Nephron (organoid): ENCODE data around the gene TTLL12.

ENCODE experiments used
- H3K27ac Mint-ChIP-seq, 3 experiments: 2 replicates each; pipeline ENCODE4 v1.8.0; 2020; ENCODE audit warnings: mixed read lengths in 3 of 3, mild to moderate bottlenecking in 2 of 3, moderate library complexity in 1 of 3
- H3K27me3 Mint-ChIP-seq: 2 replicates; pipeline ENCODE4 v1.8.0; 2021; ENCODE audit warnings: low read depth, mild to moderate bottlenecking, moderate library complexity, mixed read lengths
- H3K36me3 Mint-ChIP-seq: 2 replicates; pipeline ENCODE4 v1.8.0; 2020; ENCODE audit warnings: low read depth, mixed read lengths
- H3K4me1 Mint-ChIP-seq: 2 replicates; pipeline ENCODE4 v1.8.0; 2020; ENCODE audit warnings: mixed read lengths
- H3K4me3 Mint-ChIP-seq, 3 experiments: 2 replicates each; pipeline ENCODE4 v1.8.0; 2020; ENCODE audit warnings: mild to moderate bottlenecking in 3 of 3, mixed read lengths in 3 of 3, moderate library complexity in 2 of 3
- H3K9me3 Mint-ChIP-seq: 2 replicates; pipeline ENCODE4 v1.8.0; 2020; ENCODE audit warnings: mixed read lengths
- TF ChIP-seq, protein P1 (sequence below), 3 experiments: fragments of 200-600 bp; sonication (generic); IDR thresholded peaks; one replicate each; pipeline ENCODE4 v1.5.0; 2021; ENCODE audit warnings: antibody characterized with exemption in 3 of 3; ENCODE audit not compliant: unreplicated experiment in 3 of 3

The TTLL12 gene

DNA sequence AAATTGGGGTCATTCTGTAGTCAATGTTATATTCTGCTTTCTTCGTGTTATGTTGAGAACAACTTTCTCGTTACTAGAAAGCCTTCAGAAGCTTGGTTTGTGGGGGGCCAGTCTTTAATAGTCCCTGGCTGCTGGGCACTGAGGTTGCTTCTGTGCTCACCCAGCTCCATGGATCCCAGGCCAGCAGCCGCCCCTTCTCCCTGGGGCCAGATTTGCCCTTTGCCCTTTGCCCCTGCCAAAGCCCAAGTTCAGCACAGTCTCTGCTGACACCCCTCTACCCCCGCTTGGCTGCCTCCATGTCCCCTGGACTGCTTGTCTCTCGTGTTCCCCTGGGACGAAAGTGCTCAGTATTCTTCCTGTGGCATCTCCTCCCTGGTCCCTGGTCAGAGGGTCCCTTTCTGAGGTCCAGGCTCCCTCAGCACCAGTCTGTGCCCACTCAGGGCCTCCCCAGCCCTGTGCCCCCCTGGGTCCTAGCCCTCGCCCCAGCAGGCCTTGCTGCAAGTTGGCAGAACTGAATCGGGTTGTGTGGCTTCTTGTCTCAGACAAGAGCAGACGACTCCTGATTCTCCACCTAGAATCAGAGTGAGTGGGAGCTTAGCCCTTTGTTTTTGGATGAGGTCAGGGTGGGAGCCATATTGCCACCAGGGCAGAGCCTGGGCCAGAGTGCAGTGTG lies 28.9 kb downstream of the TTLL12 start:
- Mint-ChIP-seq H3K27me3 (peaks cover 6% of the 10 kb centered on the region), H3K4me1 (peaks cover 2% of the 10 kb centered on the region), H3K9me3 (no peaks in the 10 kb centered on the region), H3K27ac (peak overlapping the region in 1 of 3 experiments; percentile 24), H3K4me3 (no peak overlapping the region), H3K36me3 (no peaks in the 10 kb centered on the region)
- TF ChIP-seq, protein P1, sequence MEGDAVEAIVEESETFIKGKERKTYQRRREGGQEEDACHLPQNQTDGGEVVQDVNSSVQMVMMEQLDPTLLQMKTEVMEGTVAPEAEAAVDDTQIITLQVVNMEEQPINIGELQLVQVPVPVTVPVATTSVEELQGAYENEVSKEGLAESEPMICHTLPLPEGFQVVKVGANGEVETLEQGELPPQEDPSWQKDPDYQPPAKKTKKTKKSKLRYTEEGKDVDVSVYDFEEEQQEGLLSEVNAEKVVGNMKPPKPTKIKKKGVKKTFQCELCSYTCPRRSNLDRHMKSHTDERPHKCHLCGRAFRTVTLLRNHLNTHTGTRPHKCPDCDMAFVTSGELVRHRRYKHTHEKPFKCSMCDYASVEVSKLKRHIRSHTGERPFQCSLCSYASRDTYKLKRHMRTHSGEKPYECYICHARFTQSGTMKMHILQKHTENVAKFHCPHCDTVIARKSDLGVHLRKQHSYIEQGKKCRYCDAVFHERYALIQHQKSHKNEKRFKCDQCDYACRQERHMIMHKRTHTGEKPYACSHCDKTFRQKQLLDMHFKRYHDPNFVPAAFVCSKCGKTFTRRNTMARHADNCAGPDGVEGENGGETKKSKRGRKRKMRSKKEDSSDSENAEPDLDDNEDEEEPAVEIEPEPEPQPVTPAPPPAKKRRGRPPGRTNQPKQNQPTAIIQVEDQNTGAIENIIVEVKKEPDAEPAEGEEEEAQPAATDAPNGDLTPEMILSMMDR (IDR thresholded peaks at IDR 0.05; ENCODE audit: unreplicated experiment in 3 of 3): no peak

DNA sequence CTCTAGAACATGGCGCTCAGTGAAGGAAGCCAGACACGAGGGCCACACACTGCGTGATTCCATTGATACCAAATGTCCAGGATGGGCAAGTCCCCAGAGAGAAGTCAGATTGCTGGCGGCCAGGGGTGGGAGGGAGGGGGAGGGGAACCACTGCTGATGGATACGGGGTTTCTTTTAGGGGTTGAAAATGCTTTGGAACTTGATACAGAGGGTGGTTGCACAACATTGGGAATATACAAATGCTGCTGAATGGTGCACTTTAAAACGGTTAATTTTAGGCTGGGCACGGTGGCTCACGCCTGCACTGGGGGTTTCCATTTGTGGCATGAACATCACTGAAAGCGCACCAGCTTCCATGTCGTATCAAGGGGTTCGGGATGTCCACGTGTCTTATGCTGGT lies 30.5 kb downstream of the TTLL12 start:
- Mint-ChIP-seq H3K4me3 (no peak overlapping the region), H3K4me1 (peaks cover 6% of the 10 kb centered on the region), H3K27ac (no peak overlapping the region), H3K27me3 (peaks cover 8% of the 10 kb centered on the region), H3K36me3 (no peaks in the 10 kb centered on the region), H3K9me3 (no peaks in the 10 kb centered on the region)
- TF ChIP-seq, protein P1 (IDR thresholded peaks at IDR 0.05; ENCODE audit: unreplicated experiment in 3 of 3): no peak

DNA sequence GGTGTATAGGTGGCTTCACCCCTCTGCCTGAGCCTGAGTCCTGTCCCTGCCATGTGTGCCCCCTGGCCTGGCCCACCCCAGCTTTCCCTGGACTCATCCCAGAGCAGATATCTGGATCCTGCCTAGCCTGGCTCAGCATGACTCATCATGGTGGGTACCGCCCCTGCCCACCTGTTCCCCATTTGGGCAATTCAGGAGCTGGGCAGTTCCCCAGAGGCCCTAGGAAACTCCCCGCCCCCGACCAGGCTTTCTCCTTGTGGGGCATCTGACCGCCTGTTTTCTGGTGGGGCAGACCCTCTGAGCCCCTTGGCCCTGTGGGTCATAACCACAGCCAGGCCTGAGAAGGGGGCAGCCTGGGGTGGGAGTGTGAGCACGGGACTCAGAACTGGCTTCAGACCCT lies 31.1 kb downstream of the TTLL12 start:
- TF ChIP-seq, protein P1 (IDR thresholded peaks at IDR 0.05; ENCODE audit: unreplicated experiment in 3 of 3): no peak
- Mint-ChIP-seq H3K27ac (no peak overlapping the region), H3K9me3 (no peaks in the 10 kb centered on the region), H3K4me3 (no peak overlapping the region), H3K36me3 (no peaks in the 10 kb centered on the region), H3K4me1 (peaks cover 10% of the 10 kb centered on the region), H3K27me3 (peaks cover 8% of the 10 kb centered on the region)

DNA sequence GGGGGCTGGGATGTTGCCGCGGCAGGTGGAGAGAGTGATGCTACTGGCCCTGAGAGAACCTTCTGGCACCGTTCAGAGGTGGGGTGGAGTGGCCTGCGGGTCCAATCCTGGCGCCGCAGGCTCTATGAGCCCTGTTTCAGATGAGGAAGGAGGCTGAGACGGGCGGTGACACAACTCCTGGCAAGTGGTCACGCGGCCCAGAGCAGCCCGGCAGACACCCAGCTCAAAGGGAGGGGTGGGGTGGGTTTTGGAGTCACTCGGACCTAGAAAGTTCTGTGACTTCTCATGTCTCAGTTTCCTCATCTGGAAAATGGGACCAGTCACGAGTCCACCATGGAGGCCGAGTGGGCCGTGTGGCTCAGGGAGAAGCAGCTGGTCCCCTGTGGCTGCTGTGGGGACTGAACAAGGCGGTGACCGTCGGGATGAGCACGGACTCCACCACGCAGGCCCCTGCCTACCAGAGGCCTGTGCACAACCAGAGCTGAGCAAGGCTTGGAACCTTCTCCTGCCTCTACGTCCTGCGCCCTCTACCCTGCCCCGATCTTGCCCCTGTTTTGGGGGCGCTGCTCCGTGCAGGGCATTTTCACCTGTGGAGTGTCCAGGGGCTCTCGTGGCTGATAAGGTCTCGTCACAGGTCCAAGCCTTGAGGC lies 31.9 kb downstream of the TTLL12 start:
- peaks cover 4% of the 10 kb centered on the region for H3K27me3 Mint-ChIP-seq
- peaks cover 11% of the 10 kb centered on the region for H3K4me1 Mint-ChIP-seq
- no peaks in the 10 kb centered on the region for H3K36me3 Mint-ChIP-seq
- TF ChIP-seq, protein P1 (IDR thresholded peaks at IDR 0.05; ENCODE audit: unreplicated experiment in 3 of 3): no peak
- H3K9me3 Mint-ChIP-seq: no peaks in the 10 kb centered on the region
- no peak overlapping the region for H3K27ac Mint-ChIP-seq
- no peak overlapping the region for H3K4me3 Mint-ChIP-seq

DNA sequence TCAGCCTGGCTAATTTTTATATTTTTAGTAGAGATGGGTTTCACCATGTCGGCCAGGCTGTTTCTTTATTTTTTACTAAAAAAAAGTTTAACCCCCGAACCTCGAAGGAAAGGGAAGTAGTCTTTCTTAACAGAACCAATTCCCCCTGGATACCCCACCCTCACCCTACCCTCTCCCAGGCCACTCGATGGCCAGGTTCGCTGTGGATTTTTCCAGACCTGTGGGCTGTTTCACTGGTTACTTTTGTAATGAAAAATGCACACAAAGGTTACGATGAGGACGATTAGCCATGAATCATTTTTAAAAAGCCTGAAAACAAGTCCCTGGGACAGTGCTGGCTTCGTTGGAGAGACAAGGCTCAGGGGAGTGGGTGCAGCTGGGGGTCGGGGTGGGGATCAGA lies 33.0 kb downstream of the TTLL12 start:
- peaks cover 11% of the 10 kb centered on the region for H3K4me1 Mint-ChIP-seq
- no peak overlapping the region for H3K4me3 Mint-ChIP-seq

More for the DNA sequence above, 33.0 kb downstream of the TTLL12 start:
- no peak overlapping the region for H3K27ac Mint-ChIP-seq
- no peaks in the 10 kb centered on the region for H3K9me3 Mint-ChIP-seq
- H3K27me3 Mint-ChIP-seq: peaks cover 4% of the 10 kb centered on the region
- TF ChIP-seq, protein P1 (IDR thresholded peaks at IDR 0.05; ENCODE audit: unreplicated experiment in 3 of 3): no peak
- H3K36me3 Mint-ChIP-seq: no peaks in the 10 kb centered on the region
